GM18873 (cell line): Measurements from ENCODE around the gene WNT3.
"Not testable (repeated sequence)": the region's sequence is repeated elsewhere in the genome, so short reads cannot be mapped to it uniquely, and the experiment has no call there.

ENCODE experiments used
- ATAC-seq: cut with Tn5 transposase; IDR thresholded peaks from one replicate; pipeline ENCODE4 v1.9.1; 2021; ENCODE audit warnings: mild to moderate bottlenecking, moderate library complexity, moderate number of reproducible peaks; ENCODE audit not compliant: unreplicated experiment, low FRiP score

The WNT3 gene

GRCh38 chr17:46815474-46816353, 2.8 kb downstream of the WNT3 start:
- ATAC-seq, result no peak

GRCh38 chr17:46814446-46814845, 4.0 kb downstream of the WNT3 start:
- no peak for ATAC-seq

DNA sequence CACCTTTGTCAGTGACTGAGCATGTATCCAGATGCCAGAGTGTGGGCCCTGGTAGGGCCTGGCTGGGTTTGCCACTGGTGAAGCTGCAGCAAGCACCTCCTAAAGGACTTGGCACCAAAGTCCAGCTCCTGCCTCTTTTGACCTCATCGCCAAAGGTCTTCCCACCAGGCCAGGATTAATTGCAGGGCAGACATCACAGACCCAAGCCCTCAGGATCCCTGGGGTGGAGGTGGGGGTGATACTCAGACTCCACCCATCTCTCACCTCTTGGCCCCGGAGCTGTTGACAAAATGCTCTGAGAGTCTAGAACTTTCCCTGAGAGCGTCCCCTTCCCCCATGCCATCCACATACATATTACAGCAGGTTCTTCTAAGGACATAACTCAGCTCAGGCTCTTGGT, 4.6 kb downstream of the WNT3 start:
- no peak for ATAC-seq

- no peak for ATAC-seq
Observed at GRCh38 chr17:46812624-46813318, 5.7 kb downstream of the WNT3 start.

GRCh38 chr17:46811978-46812583, 6.4 kb downstream of the WNT3 start:
- no peak for ATAC-seq

DNA sequence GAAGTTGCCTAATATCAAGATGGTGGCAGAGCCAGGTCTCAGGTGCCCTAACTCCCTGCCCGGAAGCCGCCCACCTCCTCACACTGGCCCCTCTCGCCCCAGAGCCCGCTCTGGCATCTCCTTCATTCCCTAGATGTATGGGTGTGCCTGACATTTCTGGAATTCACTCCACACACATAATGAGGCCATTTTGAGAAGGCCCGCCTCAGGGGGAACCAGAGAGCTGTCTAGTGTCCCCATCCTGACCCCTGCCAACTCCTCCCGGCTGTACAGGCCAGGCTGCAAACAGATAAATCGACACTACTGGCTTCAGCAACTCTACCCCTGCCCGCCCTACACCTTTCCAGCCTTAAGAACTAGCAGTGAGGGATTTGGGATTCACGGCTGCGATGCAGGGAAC, 7.7 kb downstream of the WNT3 start:
- ATAC-seq, result no peak

GRCh38 chr17:46809110-46809571, 9.4 kb downstream of the WNT3 start:
- ATAC-seq, result no peak

GRCh38 chr17:46805771-46806170, 12.7 kb downstream of the WNT3 start:
- ATAC-seq, result no peak

DNA sequence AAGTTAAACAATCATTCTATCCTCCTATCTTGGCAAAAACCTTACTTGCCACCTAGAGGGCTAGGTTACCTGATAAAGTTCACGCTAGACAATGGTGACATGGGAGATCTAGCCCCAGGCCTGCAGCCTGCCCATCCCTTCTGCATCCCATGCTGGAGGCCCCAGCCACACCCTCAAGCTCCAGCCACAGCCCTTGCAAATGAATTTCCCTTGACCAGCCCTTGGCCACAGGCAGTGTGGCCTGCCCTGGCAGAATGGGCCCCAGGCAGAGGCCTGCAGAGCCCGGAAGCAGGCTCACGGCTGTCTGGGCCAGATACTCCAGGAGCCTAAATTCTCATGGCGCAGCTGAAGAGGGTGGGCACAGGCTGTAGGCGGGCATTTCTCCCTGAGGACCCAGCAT, 14.9 kb downstream of the WNT3 start:
- no peak for ATAC-seq

DNA sequence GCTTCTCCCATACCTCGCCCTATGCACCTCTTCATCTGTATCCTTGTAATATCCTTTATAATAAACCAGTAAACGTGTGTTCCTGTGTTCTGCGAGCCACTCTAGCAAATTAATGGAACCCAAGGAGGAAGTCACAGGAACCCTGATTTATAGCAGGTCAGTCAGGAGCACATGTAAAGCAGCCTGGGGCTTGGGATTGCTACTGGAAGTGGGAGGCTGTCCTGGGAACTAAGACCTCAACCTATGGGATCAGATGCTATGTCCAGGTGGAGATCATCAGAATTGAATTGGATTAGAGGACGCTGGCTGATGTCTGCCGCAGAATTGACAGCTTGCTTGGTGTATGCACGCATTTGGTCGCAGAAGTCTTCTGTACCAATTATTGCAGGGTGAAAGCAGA, 15.7 kb downstream of the WNT3 start:
- ATAC-seq, result no peak

DNA sequence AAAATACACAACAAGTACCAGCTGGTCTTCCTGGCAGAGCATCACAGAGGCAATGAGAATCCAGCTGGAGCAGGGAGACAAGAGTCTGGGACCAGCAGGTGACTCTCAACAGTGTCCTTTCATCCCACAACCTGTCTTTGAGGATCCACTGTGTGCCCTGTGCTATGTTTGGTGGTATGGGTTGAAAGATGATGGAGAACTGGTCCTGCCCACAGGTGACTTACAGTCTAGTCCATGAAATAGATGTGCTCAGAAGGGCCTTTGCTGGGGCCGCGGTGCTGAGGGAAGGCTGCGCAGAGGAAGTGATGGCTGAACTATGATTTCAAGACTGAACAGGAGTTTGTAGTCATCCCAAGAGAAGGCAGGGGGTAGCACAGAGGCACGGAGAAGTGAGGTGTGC, 17.9 kb downstream of the WNT3 start:
- ATAC-seq, result no peak

GRCh38 chr17:46796956-46797530, 21.4 kb downstream of the WNT3 start:
- no peak for ATAC-seq

- ATAC-seq, result no peak
Observed at GRCh38 chr17:46796524-46796923, 22.0 kb downstream of the WNT3 start.

DNA sequence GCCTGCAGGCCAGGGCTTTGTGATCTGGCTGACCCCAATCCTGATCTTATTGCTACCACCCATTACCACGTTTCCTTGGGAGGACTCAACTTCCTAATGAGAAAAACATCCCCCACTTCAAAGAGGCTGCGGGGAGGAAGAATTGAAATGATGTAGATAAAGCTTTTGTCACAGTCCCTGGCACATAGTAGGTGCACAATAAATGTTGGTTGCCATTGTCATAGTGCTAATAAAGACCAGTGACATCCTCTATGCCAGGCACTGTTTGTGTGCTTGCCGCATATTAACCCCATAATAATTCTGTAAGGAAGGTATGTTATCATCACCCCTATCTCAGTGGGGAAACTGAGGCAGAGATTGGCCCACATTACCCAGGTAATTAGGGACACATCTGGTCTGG, 22.4 kb downstream of the WNT3 start:
- no peak for ATAC-seq

DNA sequence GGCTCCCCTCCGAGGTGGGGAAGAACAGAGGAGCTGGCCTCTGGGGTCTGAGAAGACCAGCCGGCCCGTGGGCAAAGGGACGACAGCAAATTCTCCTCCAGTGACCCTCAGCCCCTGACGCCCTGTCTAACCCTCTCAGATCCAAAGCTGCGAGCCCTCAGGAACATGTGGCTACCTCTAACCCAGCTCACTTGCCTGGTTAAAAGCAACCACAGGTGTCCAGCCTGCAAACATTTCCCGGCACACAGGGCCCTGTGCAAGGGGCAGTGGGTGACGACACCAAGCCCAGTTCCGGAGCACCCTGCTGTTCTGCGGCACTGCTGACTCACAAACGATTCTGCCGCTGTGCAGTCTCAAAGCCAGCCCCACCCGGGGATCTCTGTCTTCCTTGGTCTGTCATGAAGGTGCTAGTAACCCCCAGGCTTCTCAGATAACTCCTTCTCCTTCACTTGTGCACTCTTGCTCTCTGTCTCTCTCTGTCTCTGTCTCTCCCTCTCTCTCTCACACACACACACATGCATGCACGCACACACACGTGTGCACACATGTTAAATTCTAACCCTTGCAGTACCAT, 23.0 kb downstream of the WNT3 start:
- no peak for ATAC-seq

- ATAC-seq, result no peak
Observed at GRCh38 chr17:46794318-46794717, 24.2 kb downstream of the WNT3 start.

DNA sequence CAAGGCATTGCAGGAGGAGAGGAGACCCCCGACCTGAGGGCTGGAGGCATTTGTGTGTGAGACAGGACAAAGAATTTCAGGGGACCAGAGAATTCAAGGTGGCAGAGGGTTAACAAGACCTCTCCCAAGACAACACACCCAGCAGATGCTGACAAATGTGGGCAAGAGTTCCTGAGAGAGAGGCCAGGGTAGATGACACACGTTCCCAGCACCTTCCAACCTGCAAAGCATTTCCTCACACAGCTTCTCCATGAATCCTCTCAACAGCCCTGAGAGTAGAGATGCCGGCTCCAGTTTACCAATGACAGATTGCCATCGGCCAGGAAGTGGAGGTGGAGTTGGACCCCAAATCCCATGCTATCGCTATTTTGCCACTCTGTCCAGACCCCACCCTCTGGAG, 25.0 kb downstream of the WNT3 start:
- no peak for ATAC-seq

GRCh38 chr17:46793023-46793422, 25.5 kb downstream of the WNT3 start:
- ATAC-seq, result not testable (repeated sequence)

DNA sequence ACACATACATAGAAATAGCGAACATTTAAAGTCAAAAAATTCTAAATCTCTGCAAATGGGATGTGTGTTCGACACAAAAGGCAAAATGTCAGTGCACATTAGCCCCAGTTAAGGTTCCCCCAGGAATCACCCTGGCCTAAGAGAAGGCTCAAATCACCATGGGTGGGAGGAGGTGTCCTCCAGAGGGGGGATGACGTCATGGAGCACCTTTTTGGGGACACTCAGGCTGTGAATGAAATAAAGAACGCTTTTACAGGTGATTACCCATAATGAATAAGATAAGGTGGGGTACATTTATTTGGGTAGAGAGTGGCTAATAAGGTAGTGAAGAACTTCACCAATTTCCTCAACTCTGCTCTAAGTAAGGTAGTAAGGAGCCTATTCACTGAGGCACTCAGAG, 26.4 kb downstream of the WNT3 start:
- no peak for ATAC-seq

DNA sequence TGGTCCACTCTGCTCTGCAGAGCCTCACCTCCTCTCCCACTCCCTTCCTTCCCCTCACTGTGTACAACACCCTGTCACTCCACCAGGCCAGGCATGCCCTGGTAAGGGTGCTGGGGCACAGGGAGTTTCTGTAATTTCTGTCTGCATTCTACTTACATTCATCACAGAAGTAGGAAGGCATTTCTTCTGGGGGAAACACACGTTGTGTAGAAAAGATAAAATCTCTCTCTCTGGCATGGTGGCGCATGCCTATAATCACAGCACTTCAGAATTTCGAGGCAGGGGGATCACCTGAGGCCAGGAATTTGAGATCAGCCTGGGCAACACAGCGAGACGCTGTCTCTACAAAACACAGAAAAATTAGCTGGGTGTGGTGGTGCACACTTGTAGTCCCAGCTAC, 27.0 kb downstream of the WNT3 start:
- ATAC-seq, result no peak

DNA sequence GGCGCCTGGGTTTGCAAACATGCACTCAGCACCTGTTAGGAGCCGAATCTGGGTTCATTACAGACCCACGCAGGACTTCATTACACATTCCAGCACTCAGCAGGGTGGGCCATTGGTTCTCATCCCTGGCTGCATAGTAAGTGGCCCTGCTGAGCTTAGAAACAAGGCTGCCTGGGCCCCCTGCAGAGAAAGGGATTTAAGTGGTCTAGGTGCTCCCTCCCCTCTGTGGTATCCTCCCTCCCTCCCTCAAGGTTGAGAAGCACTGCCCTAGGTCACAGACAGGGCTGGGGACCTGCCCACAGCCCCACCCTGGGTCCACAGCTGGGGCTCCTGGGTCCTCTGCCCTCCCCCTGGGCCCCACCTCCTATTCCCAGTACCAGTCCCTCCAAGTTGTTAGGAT, 28.3 kb downstream of the WNT3 start:
- ATAC-seq, result no peak
